A673 (cell line): ENCODE data around the gene EDIL3.

Experiments used
- CTCF ChIP-seq: fragments of 300-800, 200-600 bp; sonication (generic); conservative IDR thresholded peaks from 2 replicates; pipeline ENCODE4 v1.5.1; 2017; ENCODE audit warnings: low read depth, mild to moderate bottlenecking, antibody characterized with exemption, low read length, moderate library complexity, mixed read lengths
- EZH2 ChIP-seq: fragments of 200-600 bp; sonication (generic); IDR thresholded peaks from 2 replicates; pipeline ENCODE4 v1.6.1; 2017; ENCODE audit warnings: borderline replicate concordance, low read depth, mild to moderate bottlenecking, mixed read lengths, antibody characterized with exemption, low read length; ENCODE audit not compliant: poor library complexity, severe bottlenecking

GRCh38 chr5:84057211-84057610 is 327.5 kb downstream of the EDIL3 start:
- no peak for TF ChIP-seq CTCF
- no peak for TF ChIP-seq EZH2
